Mucosa of descending colon (tissue), 3 donors: ENCODE results near the gene GP1BB. TPM values are rescaled to one million over a fixed set of nuclear protein-coding genes. Genes with fewer than 3 reads are reported as not detected.

Experiments used
- ATAC-seq: fragments of 200-7000 bp; cut with Tn5 transposase; one replicate; pipeline ENCODE4 v1.9.1; 2020; ENCODE audit warnings: mild to moderate bottlenecking, moderate library complexity
- DNase-seq, 3 donors: peaks; one replicate each; pipeline ENCODE4 v3.0.0-alpha.2; 2020
- H3K36me3 ChIP-seq: fragments of 200-600 bp; one replicate; pipeline ENCODE4 v1.8.0; 2021; ENCODE audit warnings: low read depth, mild to moderate bottlenecking
- H3K4me1 ChIP-seq: fragments of 200-600 bp; one replicate; pipeline ENCODE4 v1.8.0; 2021; ENCODE audit warnings: low read depth, mild to moderate bottlenecking
- H3K4me3 ChIP-seq: fragments of 200-600 bp; one replicate; pipeline ENCODE4 v1.8.0; 2021; ENCODE audit warnings: mild to moderate bottlenecking
- H3K9me3 ChIP-seq: fragments of 200-600 bp; one replicate; pipeline ENCODE4 v1.8.0; 2021; ENCODE audit warnings: mild to moderate bottlenecking
- intact Hi-C, 2 donors: fragments of 100-400 bp; cut with DNase I in 1 of 2; cut with micrococcal nuclease in 1 of 2; formaldehyde crosslinking; loops; one replicate each; pipeline versions ENCODE4 v1.11.0 to v1.11.1; 2022; cut with DNase I, micrococcal nuclease
- total RNA-seq, 3 donors: library from RNA; stranded (reverse); fragmentation: NEBNext Ultra II Directional in 2 of 3; extraction: Animal tissue kit (Norgen Biotek cat#: 25700) in 2 of 3; gene quantifications; one replicate each; pipeline versions ENCODE4 v1.2.1 to v1.2.4, GENCODE V29; 2021 to 2023
- TF ChIP-seq, protein P1 (sequence below): fragments of 200-600 bp; IDR thresholded peaks from one replicate; pipeline ENCODE4 v1.8.0; 2022; ENCODE audit warnings: antibody characterized with exemption, mild to moderate bottlenecking
- donor health status: DM: no; HTN: no; CAD: no; lungs with moderate emphysema.
- donor health status: DM: no; HTN: no; CAD: no.
- donor health status: DM: no; HTN: yes; CAD: no.

GP1BB gene
- total RNA-seq, 3 donors from 2014 or later = 0.34 to 1.5 (median 0.41) TPM

DNA sequence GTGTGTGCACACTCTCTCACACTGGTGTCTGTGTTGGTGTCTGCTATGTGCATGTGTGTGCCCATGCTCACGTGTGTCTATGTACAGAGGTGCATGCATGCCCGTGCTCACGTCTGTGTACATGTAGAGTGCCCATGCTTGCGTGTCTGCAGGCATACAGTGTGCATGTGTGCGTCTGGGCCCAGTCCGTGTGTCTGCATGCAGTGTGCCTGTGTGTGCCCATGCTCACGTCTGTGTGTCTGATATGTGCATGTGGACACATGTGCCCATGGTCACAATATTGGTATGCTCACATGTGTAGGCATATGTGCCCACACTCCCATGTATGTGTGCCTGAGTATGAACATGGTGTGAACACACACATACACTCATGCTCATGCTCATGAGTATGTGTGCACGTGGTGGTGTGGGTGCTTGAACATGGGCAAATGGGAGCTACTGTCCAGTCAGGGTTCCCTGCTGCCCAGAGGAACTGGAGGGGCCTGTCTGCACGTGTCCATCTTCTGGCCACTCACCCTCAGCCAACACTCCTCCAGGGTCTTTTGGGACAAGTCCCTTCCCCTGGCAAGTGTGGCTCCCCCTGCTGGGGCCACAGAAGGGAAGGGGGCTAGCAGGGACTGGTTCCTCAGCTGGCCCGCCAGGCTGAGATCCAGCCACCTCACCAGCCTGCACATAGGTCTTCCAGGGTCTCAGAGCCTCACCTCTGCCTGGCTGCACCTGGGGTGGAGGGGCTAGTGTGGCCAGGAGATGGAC is 29.9 kb downstream of the GP1BB start:
- TF ChIP-seq, protein P1, sequence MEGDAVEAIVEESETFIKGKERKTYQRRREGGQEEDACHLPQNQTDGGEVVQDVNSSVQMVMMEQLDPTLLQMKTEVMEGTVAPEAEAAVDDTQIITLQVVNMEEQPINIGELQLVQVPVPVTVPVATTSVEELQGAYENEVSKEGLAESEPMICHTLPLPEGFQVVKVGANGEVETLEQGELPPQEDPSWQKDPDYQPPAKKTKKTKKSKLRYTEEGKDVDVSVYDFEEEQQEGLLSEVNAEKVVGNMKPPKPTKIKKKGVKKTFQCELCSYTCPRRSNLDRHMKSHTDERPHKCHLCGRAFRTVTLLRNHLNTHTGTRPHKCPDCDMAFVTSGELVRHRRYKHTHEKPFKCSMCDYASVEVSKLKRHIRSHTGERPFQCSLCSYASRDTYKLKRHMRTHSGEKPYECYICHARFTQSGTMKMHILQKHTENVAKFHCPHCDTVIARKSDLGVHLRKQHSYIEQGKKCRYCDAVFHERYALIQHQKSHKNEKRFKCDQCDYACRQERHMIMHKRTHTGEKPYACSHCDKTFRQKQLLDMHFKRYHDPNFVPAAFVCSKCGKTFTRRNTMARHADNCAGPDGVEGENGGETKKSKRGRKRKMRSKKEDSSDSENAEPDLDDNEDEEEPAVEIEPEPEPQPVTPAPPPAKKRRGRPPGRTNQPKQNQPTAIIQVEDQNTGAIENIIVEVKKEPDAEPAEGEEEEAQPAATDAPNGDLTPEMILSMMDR = no peak
- Histone ChIP-seq H3K4me1 (peaks cover 7% of the 10 kb centered on the region), H3K36me3 (no peaks in the 10 kb centered on the region), H3K9me3 (no peaks in the 10 kb centered on the region), H3K4me3 (no peak overlapping the region)
- DNase-seq (no peak), ATAC-seq (no peak)
- intact Hi-C loops = no loop called here

DNA sequence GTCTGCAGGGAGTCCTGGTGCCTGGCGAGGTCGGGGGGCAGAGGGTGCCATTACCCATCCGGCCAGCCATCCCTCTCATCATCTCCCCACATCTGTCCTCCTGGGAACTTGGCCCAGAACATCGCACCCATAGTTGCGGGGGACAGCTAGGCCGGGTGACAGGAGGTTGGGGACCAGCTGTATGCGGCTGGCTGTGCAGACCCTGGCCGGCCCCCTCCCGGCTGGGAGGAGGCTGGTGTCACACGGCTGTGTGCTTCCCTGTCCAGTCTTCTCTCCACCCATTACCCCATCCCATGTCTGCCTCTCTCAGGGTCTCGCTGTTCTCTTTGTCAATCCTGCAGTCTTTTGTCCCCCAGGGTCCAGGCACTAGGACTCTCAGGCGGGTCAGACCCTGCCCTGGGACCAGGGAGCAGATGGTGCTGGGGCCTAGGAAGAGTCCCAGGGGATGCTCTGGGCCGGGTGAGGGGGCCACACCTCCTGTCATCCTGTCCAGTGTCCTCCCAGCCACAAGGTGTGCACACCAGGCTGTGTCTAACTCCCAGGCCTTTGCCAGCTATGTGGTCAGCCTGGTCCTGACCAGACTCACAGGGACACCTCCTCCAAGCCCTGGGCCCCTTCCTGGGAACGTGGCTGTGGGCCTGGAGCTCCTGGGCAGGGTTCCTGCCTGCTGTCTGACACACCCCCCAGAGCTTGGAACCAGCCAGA is 30.8 kb downstream of the GP1BB start:
- intact Hi-C loops = no loop called here
- no peaks in the 10 kb centered on the region for H3K36me3 ChIP-seq
- no peak overlapping the region for H3K4me3 ChIP-seq
- DNase-seq (no peak), ATAC-seq (no peak)
- H3K4me1 ChIP-seq = peaks cover 7% of the 10 kb centered on the region
- H3K9me3 ChIP-seq = no peaks in the 10 kb centered on the region
- TF ChIP-seq, protein P1 = no peak

DNA sequence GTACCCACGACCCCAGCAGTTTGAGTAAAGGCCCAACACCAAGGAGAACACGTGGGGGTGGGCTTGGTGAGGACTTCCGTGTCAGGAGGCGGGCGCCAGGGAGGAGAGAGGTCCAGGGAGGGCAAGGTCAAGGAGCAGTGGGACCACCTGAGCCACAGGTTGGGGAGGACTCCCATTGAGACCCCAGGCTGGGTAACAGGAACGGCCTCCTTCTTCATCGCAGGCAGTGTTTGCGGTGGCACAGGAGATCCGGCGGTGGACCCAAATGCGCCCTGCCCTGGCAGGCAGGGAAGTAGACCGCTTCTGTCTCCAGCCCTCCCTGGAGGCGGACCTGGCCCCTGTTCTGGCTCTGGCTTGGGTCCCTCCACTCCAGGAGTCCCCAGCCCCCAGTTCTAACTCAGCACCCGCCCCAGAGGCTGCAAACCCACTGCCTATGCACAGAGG is 31.4 kb downstream of the GP1BB start:
- Histone ChIP-seq H3K4me3 (no peak overlapping the region), H3K9me3 (no peaks in the 10 kb centered on the region), H3K4me1 (peaks cover 7% of the 10 kb centered on the region), H3K36me3 (no peaks in the 10 kb centered on the region)
- DNase-seq (no peak), ATAC-seq (no peak)
- intact Hi-C loops = no loop called here
- TF ChIP-seq, protein P1 = no peak

DNA sequence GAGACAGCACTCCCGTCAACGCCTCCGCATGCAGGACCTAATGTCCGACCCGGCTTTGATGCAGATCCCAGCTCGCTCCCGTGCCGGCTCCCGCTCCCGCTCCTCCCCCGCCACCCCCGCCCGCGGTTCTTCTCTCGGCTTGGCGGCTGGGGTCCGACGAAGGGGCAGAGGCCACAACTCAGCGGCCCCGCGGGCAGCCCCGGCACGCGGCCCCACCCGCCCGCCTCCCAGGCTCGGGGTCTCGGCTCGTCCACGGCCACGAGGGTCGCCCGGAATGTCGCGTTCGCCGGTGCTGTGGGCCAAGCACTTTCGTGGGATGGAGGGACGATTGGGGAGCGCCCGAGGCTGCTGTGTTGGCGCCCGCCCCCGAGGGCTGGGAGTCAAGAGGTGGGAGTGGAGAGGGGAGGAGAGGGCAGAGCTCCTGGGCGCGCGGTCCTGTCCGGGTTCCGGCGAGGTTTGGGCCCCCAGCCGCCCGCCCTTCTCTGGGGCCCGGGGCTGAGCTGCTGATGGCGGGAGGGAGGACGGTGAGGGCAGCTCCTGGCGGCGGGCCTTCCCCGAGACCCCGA is 31.9 kb downstream of the GP1BB start:
- Histone ChIP-seq H3K4me1 (peaks cover 7% of the 10 kb centered on the region), H3K9me3 (no peaks in the 10 kb centered on the region), H3K36me3 (no peaks in the 10 kb centered on the region), H3K4me3 (no peak overlapping the region)
- ATAC-seq (no peak), DNase-seq (no peak)
- TF ChIP-seq, protein P1 = no peak
- intact Hi-C loops = no loop called here

DNA sequence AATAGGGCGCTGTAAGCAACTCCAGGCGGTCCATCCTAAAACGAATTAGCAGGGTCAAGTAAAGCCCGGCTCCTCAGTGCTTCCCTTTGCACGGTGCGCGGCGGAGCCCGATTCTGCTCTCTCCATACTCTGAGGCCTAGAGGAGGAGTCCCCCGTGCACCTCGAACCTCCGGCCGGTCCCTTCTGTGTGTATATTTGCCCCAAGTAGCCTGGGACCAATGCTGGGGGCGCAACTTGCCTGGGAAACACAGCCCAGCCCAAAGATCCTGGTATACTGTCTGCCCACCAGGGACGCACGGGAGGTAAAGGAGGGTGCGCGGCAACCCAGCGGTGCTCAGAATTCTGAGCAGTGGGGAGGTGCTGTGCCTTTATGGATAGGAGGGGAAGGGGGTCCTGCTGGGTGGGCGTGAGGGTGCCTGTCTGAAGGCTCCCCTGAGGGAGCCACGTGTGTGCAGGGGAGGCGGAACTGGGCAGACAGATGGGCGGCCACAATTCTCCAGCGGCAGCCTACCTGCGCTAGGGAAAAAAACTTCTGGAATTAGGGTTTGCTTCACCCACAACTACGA is 32.5 kb downstream of the GP1BB start:
- H3K36me3 ChIP-seq = no peaks in the 10 kb centered on the region
- no peak for ATAC-seq
- H3K4me3 ChIP-seq = no peak overlapping the region
- intact Hi-C loops = no loop called here
- no peak for DNase-seq
- peaks cover 7% of the 10 kb centered on the region for H3K4me1 ChIP-seq
- H3K9me3 ChIP-seq = no peaks in the 10 kb centered on the region
- TF ChIP-seq, protein P1 = no peak
